T-cell (primary cell): ENCODE data around the gene GFAP. TPM values are rescaled to one million over a fixed set of nuclear protein-coding genes. Genes with fewer than 3 reads are reported as not detected.

Experiments
- ATAC-seq, 4 experiments: fragments of 200-7000 bp in 3 of 4; fragments of 150-1000 bp in 1 of 4; cut with Tn5 transposase; replicated peaks in 1 of 4; 1 replicate in 3 of 4; 2 replicates in 1 of 4; pipeline ENCODE4 v1.10.0; 2021; ENCODE audit warnings: moderate library complexity in 3 of 4, mild to moderate bottlenecking in 2 of 4, moderate number of reproducible peaks in 1 of 4
- CTCF ChIA-PET, 2 donors: fragments of 300-600 bp; sonication (Branson Sonifier 250); formaldehyde crosslinking; loops; one replicate each; lab custom pipeline; 2022; ENCODE audit warnings: antibody characterized with exemption in 2 of 2; lab: Charles Lee
- POLR2A ChIA-PET, 2 donors: fragments of 300-600 bp; sonication (Branson Sonifier 250); formaldehyde crosslinking; loops; one replicate each; lab custom pipeline; 2022; ENCODE audit warnings: antibody characterized with exemption in 2 of 2; lab: Charles Lee
- DNase-seq, 35 experiments: peaks; one replicate each; pipeline versions ENCODE4 v3.0.0 to v3.0.0-alpha.2; 2013 to 2023
- H3K27ac ChIP-seq: one replicate; pipeline ENCODE4 v1.5.1; 2013; ENCODE audit warnings: low read length
- H3K27me3 ChIP-seq, 2 experiments: replicated peaks in 1 of 2; 1 replicate in 1 of 2; 2 replicates in 1 of 2; pipeline versions ENCODE4 v1.6.1 to v1.7.0; 2013; ENCODE audit warnings: low read length in 1 of 2, mixed read lengths in 1 of 2; ENCODE audit not compliant: control insufficient read depth in 2 of 2, insufficient read depth in 2 of 2; ENCODE audit errors: extremely low read depth in 1 of 2
- H3K36me3 ChIP-seq, 2 donors: 1 replicate in 1 of 2; 2 replicates in 1 of 2; pipeline versions ENCODE4 v1.6.1 to v1.7.0; 2013; ENCODE audit warnings: low read length in 1 of 2; ENCODE audit not compliant: control insufficient read depth in 2 of 2, insufficient read depth in 1 of 2; ENCODE audit errors: extremely low read depth in 1 of 2
- H3K4me1 ChIP-seq, 2 experiments: 1 replicate in 1 of 2; 2 replicates in 1 of 2; pipeline versions ENCODE4 v1.6.1 to v1.7.0; 2013; ENCODE audit warnings: low read length in 2 of 2, mixed read lengths in 1 of 2; ENCODE audit not compliant: insufficient read depth in 2 of 2, control insufficient read depth in 1 of 2; ENCODE audit errors: extremely low read depth in 1 of 2
- H3K4me3 ChIP-seq, 2 donors: 1 replicate in 1 of 2; 2 replicates in 1 of 2; pipeline versions ENCODE4 v1.5.1 to v1.7.0; 2013; ENCODE audit warnings: mild to moderate bottlenecking in 2 of 2, low read length in 1 of 2, moderate library complexity in 1 of 2; ENCODE audit not compliant: control insufficient read depth in 1 of 2; ENCODE audit errors: extremely low read depth in 1 of 2
- H3K9me3 ChIP-seq: 2 replicates; pipeline ENCODE4 v1.7.0; 2013
- H3K27ac Mint-ChIP-seq, 2 donors: one replicate each; pipeline ENCODE4 v1.8.0; 2020 to 2021; ENCODE audit warnings: mild to moderate bottlenecking in 2 of 2, mixed read lengths in 2 of 2
- H3K27me3 Mint-ChIP-seq, 2 donors: one replicate each; pipeline ENCODE4 v1.8.0; 2021 to 2022; ENCODE audit warnings: mixed read lengths in 2 of 2
- H3K36me3 Mint-ChIP-seq: one replicate; pipeline ENCODE4 v1.8.0; 2021; ENCODE audit warnings: mixed read lengths
- H3K4me1 Mint-ChIP-seq, 3 donors: one replicate each; pipeline ENCODE4 v1.8.0; 2020 to 2022; ENCODE audit warnings: mixed read lengths in 3 of 3, mild to moderate bottlenecking in 1 of 3
- H3K4me3 Mint-ChIP-seq, 3 donors: one replicate each; pipeline ENCODE4 v1.8.0; 2020 to 2022; ENCODE audit warnings: mild to moderate bottlenecking in 3 of 3, mixed read lengths in 3 of 3, moderate library complexity in 3 of 3
- H3K9me3 Mint-ChIP-seq, 3 donors: one replicate each; pipeline ENCODE4 v1.8.0; 2020 to 2022; ENCODE audit warnings: mixed read lengths in 3 of 3
- WGBS: methylation state at CpG from one replicate; pipeline ENCODE4 v1.1.5; 2013; ENCODE audit warnings: missing lambda C conversion rate; ENCODE audit not compliant: insufficient coverage; 5-methylcytosine and 5-hydroxymethylcytosine counted together
- total RNA-seq, 35 experiments: library from RNA in 6 of 35; stranded (reverse) in 6 of 35; fragments of 120-200 nt in 1 of 35; gene quantifications; one replicate each; pipeline versions ENCODE4 v1.2.1 to v1.2.4 and lab custom pipeline; 2013 to 2026

Gene GFAP
- total RNA-seq, 5 donors from 2014 or later (not counting 1 experiment from before 2014, with no cell fraction given) = not detected

GRCh38 chr17:44912763-44913544 lies 2.3 kb downstream of the GFAP start:
- ATAC-seq (no peak), DNase-seq (no peak)
- Histone ChIP-seq H3K27me3 (peaks cover 2 to 71% of the 10 kb centered on the region in 2 experiments), H3K36me3 (no peaks in the 10 kb centered on the region), H3K4me3 (no peak overlapping the region), H3K4me1 (peaks cover 0 to 12% of the 10 kb centered on the region in 2 experiments), H3K27ac (no peak overlapping the region), H3K9me3 (no peaks in the 10 kb centered on the region)
- H3K27ac Mint-ChIP-seq = no peak overlapping the region
- no peaks in the 10 kb centered on the region for H3K9me3 Mint-ChIP-seq
- ChIA-PET POLR2A (no interaction called here), CTCF (interaction anchor here in 1 of 2 donors (0.5 kb wide), 1 partner anchor 241 kb away, joined by 4 read pairs; no protein-coding TSS in a partner anchor)
- WGBS = 83% methylated on average over 13 of the region's 14 CpGs
- peaks cover 8 to 13% (median 12%) of the 10 kb centered on the region in 3 donors for H3K4me1 Mint-ChIP-seq
- H3K36me3 Mint-ChIP-seq = no peaks in the 10 kb centered on the region
- peak overlapping the region in 1 of 3 donors; percentile 52 for H3K4me3 Mint-ChIP-seq
- H3K27me3 Mint-ChIP-seq = peaks cover 25 to 39% of the 10 kb centered on the region in 2 donors

GRCh38 chr17:44911133-44912001 lies 3.9 kb downstream of the GFAP start:
- Histone ChIP-seq H3K27ac (no peak overlapping the region), H3K27me3 (peaks cover 2 to 71% of the 10 kb centered on the region in 2 experiments), H3K9me3 (no peaks in the 10 kb centered on the region), H3K36me3 (no peaks in the 10 kb centered on the region), H3K4me1 (peaks cover 0 to 12% of the 10 kb centered on the region in 2 experiments), H3K4me3 (peak overlapping the region; percentile 15 to 29)
- CTCF ChIA-PET = interaction anchor here (0.5 to 1.5 kb wide), 7 partner anchors 18 to 289 kb away, joined by 3 to 13 read pairs (median 3); no protein-coding TSS in a partner anchor
- ATAC-seq = peak; percentile 67 to 87 (median 80)
- peaks cover 23 to 36% of the 10 kb centered on the region in 2 donors for H3K27me3 Mint-ChIP-seq
- no peaks in the 10 kb centered on the region for H3K36me3 Mint-ChIP-seq
- no peaks in the 10 kb centered on the region for H3K9me3 Mint-ChIP-seq
- WGBS = 14% methylated on average over 52 of the region's 56 CpGs
- no peak overlapping the region for H3K27ac Mint-ChIP-seq
- peak in 29 of 35 experiments; percentile 13 to 59 (median 28) for DNase-seq
- peaks cover 8 to 13% (median 12%) of the 10 kb centered on the region in 3 donors for H3K4me1 Mint-ChIP-seq
- H3K4me3 Mint-ChIP-seq = peak overlapping the region; percentile 32 to 52 (median 40)
- POLR2A ChIA-PET = interaction anchor here in 1 of 2 donors (0.6 kb wide), 1 partner anchor 595 kb away, joined by 3 read pairs; no protein-coding TSS in a partner anchor

- no peak overlapping the region for H3K27ac ChIP-seq
- DNase-seq (no peak), ATAC-seq (no peak)
- no peaks in the 10 kb centered on the region for H3K36me3 ChIP-seq
- H3K9me3 ChIP-seq = no peaks in the 10 kb centered on the region
- 83% methylated on average over 10 of the region's 13 CpGs for WGBS
- ChIA-PET CTCF (interaction anchor here (0.5 to 1.5 kb wide), 5 partner anchors 17 to 290 kb away, joined by 3 to 6 read pairs (median 3); no protein-coding TSS in a partner anchor), POLR2A (interaction anchor here in 1 of 2 donors (0.6 kb wide), 1 partner anchor 596 kb away, joined by 3 read pairs; no protein-coding TSS in a partner anchor)
- Mint-ChIP-seq H3K9me3 (no peaks in the 10 kb centered on the region), H3K4me3 (peak overlapping the region in 1 of 3 donors; percentile 40), H3K4me1 (peaks cover 8 to 13% (median 12%) of the 10 kb centered on the region in 3 donors), H3K36me3 (no peaks in the 10 kb centered on the region), H3K27me3 (peaks cover 28 to 36% of the 10 kb centered on the region in 2 donors), H3K27ac (no peak overlapping the region)
- peaks cover 2 to 75% of the 10 kb centered on the region in 2 experiments for H3K27me3 ChIP-seq
- H3K4me1 ChIP-seq = peaks cover 0 to 12% of the 10 kb centered on the region in 2 experiments
- no peak overlapping the region for H3K4me3 ChIP-seq
These were observed 4.8 kb downstream of the GFAP start for GRCh38 chr17:44910231-44911106.

GRCh38 chr17:44909681-44910144 lies 5.6 kb downstream of the GFAP start:
- no peaks in the 10 kb centered on the region for H3K9me3 Mint-ChIP-seq
- 77% methylated on average over 7 of the region's 11 CpGs for WGBS
- peaks cover 2 to 71% of the 10 kb centered on the region in 2 experiments for H3K27me3 ChIP-seq
- no peaks in the 10 kb centered on the region for H3K36me3 Mint-ChIP-seq
- POLR2A ChIA-PET = no interaction called here
- peaks cover 8 to 13% (median 12%) of the 10 kb centered on the region in 3 donors for H3K4me1 Mint-ChIP-seq
- ATAC-seq = no peak
- H3K4me3 Mint-ChIP-seq = no peak overlapping the region
- H3K27me3 Mint-ChIP-seq = peaks cover 28 to 34% of the 10 kb centered on the region in 2 donors
- no peak overlapping the region for H3K27ac ChIP-seq
- no peak for DNase-seq
- no peaks in the 10 kb centered on the region for H3K9me3 ChIP-seq
- H3K4me3 ChIP-seq = no peak overlapping the region
- CTCF ChIA-PET = interaction anchor here in 1 of 2 donors (0.6 kb wide), 1 partner anchor 16 kb away, joined by 3 read pairs; no protein-coding TSS in a partner anchor
- no peak overlapping the region for H3K27ac Mint-ChIP-seq
- peaks cover 0 to 12% of the 10 kb centered on the region in 2 experiments for H3K4me1 ChIP-seq
- no peaks in the 10 kb centered on the region for H3K36me3 ChIP-seq

- Mint-ChIP-seq H3K4me3 (no peak overlapping the region), H3K4me1 (peaks cover 8 to 13% (median 12%) of the 10 kb centered on the region in 3 donors), H3K27me3 (peaks cover 24 to 28% of the 10 kb centered on the region in 2 donors), H3K27ac (no peak overlapping the region), H3K36me3 (no peaks in the 10 kb centered on the region), H3K9me3 (no peaks in the 10 kb centered on the region)
- no peak overlapping the region for H3K4me3 ChIP-seq
- ChIA-PET POLR2A (no interaction called here), CTCF (interaction anchor here (0.6 kb wide), 3 partner anchors 15 to 127 kb away, joined by 3 to 4 read pairs (median 3); no protein-coding TSS in a partner anchor)
- 87% methylated on average over 8 of the region's 10 CpGs for WGBS
- ATAC-seq (no peak), DNase-seq (no peak)
- H3K27me3 ChIP-seq = peaks cover 2 to 71% of the 10 kb centered on the region in 2 experiments
- H3K27ac ChIP-seq = no peak overlapping the region
- H3K9me3 ChIP-seq = no peaks in the 10 kb centered on the region
- peaks cover 0 to 12% of the 10 kb centered on the region in 2 experiments for H3K4me1 ChIP-seq
- no peaks in the 10 kb centered on the region for H3K36me3 ChIP-seq
These were observed 6.5 kb downstream of the GFAP start for GRCh38 chr17:44908761-44909326.
